ENCODE results near the gene UNC13C.

Gene UNC13C

DNA sequence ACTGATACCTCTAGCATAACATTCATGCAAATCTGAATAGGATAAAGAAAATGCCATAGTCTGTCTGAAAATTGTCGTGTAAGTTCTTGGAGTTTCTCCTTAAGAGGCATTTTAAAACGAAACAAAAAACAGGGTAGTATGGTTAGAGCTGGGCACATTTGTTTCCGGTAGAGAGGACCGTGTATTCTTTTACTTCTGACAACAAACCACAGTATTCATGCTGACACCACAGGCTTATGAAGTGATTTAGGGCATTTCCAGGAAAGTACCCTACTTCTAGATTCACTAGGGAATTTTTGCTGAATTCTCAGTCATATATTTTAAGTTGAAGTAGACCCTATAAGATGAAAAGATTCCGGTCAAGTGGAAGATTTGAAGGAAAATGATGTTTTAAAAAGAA is 541.3 kb downstream of the UNC13C start:
- no peak overlapping the region for H3K4me2 ChIP-seq (ENCODE audit: low read length)
- H3K27ac ChIP-seq (ENCODE audit: low read depth, low read length) = no peak overlapping the region
- TF ChIP-seq EZH2phosphoT487 (IDR thresholded peaks at IDR 0.05; ENCODE audit: borderline replicate concordance, low read length) = no peak
- TF ChIP-seq, protein P1, sequence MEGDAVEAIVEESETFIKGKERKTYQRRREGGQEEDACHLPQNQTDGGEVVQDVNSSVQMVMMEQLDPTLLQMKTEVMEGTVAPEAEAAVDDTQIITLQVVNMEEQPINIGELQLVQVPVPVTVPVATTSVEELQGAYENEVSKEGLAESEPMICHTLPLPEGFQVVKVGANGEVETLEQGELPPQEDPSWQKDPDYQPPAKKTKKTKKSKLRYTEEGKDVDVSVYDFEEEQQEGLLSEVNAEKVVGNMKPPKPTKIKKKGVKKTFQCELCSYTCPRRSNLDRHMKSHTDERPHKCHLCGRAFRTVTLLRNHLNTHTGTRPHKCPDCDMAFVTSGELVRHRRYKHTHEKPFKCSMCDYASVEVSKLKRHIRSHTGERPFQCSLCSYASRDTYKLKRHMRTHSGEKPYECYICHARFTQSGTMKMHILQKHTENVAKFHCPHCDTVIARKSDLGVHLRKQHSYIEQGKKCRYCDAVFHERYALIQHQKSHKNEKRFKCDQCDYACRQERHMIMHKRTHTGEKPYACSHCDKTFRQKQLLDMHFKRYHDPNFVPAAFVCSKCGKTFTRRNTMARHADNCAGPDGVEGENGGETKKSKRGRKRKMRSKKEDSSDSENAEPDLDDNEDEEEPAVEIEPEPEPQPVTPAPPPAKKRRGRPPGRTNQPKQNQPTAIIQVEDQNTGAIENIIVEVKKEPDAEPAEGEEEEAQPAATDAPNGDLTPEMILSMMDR (IDR thresholded peaks at IDR 0.05; ENCODE audit: low read depth, low read length, poor library complexity, severe bottlenecking) = no peak
- no peaks in the 10 kb centered on the region; the same call in 1 of the 2 replicates for H3K9me2 ChIP-seq (replicated peaks; ENCODE audit: control insufficient read depth, low read length)
- H3K27me3 ChIP-seq (ENCODE audit: control insufficient read depth, low read length) = no peaks in the 10 kb centered on the region
- H3K4me3 ChIP-seq (ENCODE audit: low read length) = no peak overlapping the region
- H3F3A ChIP-seq (ENCODE audit: control insufficient read depth, insufficient read depth) = no peaks in the 10 kb centered on the region
- H4K20me1 ChIP-seq (ENCODE audit: control insufficient read depth, insufficient read depth, low read depth, low read length) = no peaks in the 10 kb centered on the region
- H3K9me3 ChIP-seq (ENCODE audit: control insufficient read depth, insufficient read depth, low read length) = no peaks in the 10 kb centered on the region
- no peaks in the 10 kb centered on the region for H3K36me3 ChIP-seq (ENCODE audit: control insufficient read depth, low read length)
- H3K79me2 ChIP-seq (ENCODE audit: control insufficient read depth, low read length) = no peaks in the 10 kb centered on the region
- H3K4me1 ChIP-seq (ENCODE audit: control insufficient read depth, low read length) = no peaks in the 10 kb centered on the region

DNA sequence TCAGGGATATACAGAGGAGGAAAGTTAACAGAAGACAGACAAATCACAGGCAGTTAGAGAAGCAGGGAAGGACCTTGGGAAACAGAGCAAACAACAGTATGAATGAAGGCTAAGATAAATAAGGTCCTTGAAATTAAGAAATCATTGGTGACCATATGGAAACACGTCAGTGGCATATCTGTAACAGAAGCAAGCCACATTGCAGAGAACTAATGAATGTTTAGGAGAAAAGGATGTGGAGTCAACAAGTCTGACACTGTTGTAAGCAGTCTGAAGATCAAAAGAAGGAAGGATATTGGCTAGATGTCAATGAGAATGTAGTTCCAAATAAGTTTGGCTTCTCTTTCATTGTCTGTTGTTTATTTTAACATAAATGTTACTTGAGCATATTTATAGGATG is 542.4 kb downstream of the UNC13C start:
- Histone ChIP-seq H3K36me3 (ENCODE audit: control insufficient read depth, low read length) (no peaks in the 10 kb centered on the region), H3K79me2 (ENCODE audit: control insufficient read depth, low read length) (no peaks in the 10 kb centered on the region), H3F3A (ENCODE audit: control insufficient read depth, insufficient read depth) (no peaks in the 10 kb centered on the region), H3K4me3 (ENCODE audit: low read length) (no peak overlapping the region), H3K9me2 (replicated peaks; ENCODE audit: control insufficient read depth, low read length) (no peaks in the 10 kb centered on the region; the same call in 1 of the 2 replicates), H3K27me3 (ENCODE audit: control insufficient read depth, low read length) (no peaks in the 10 kb centered on the region), H3K9me3 (ENCODE audit: control insufficient read depth, insufficient read depth, low read length) (no peaks in the 10 kb centered on the region), H3K4me1 (ENCODE audit: control insufficient read depth, low read length) (no peaks in the 10 kb centered on the region), H3K27ac (ENCODE audit: low read depth, low read length) (no peak overlapping the region), H4K20me1 (ENCODE audit: control insufficient read depth, insufficient read depth, low read depth, low read length) (no peaks in the 10 kb centered on the region), H3K4me2 (ENCODE audit: low read length) (no peak overlapping the region)
- TF ChIP-seq EZH2phosphoT487 (IDR thresholded peaks at IDR 0.05; ENCODE audit: borderline replicate concordance, low read length) = no peak
- TF ChIP-seq, protein P1 (IDR thresholded peaks at IDR 0.05; ENCODE audit: low read depth, low read length, poor library complexity, severe bottlenecking) = no peak

DNA sequence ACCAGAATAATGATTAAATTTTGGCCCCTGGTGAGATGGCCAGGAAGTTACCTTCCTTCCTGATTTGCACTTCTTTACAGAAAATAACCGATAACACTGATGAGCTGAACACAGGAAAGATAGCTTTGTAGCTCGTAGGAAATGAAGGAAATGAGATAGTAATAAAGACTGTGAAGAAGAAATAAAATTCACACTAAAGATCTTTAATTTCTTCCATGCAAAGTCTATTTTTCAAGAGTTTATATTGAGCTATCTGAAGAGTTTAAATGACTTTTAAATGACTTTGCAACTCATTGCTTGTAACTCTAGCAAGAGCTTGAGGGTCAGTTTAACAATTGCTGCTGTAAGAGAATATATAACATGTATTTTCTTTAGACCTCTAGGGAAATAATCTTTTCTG is 543.0 kb downstream of the UNC13C start:
- no peaks in the 10 kb centered on the region for H3K79me2 ChIP-seq (ENCODE audit: control insufficient read depth, low read length)
- TF ChIP-seq, protein P1 (IDR thresholded peaks at IDR 0.05; ENCODE audit: low read depth, low read length, poor library complexity, severe bottlenecking) = no peak
- TF ChIP-seq EZH2phosphoT487 (IDR thresholded peaks at IDR 0.05; ENCODE audit: borderline replicate concordance, low read length) = no peak
- no peaks in the 10 kb centered on the region for H3K36me3 ChIP-seq (ENCODE audit: control insufficient read depth, low read length)
- H3K4me3 ChIP-seq (ENCODE audit: low read length) = no peak overlapping the region
- no peak overlapping the region for H3K4me2 ChIP-seq (ENCODE audit: low read length)
- H3K9me2 ChIP-seq (replicated peaks; ENCODE audit: control insufficient read depth, low read length) = no peaks in the 10 kb centered on the region; the same call in 1 of the 2 replicates
- no peaks in the 10 kb centered on the region for H4K20me1 ChIP-seq (ENCODE audit: control insufficient read depth, insufficient read depth, low read depth, low read length)
- no peak overlapping the region for H3K27ac ChIP-seq (ENCODE audit: low read depth, low read length)
- H3K4me1 ChIP-seq (ENCODE audit: control insufficient read depth, low read length) = no peaks in the 10 kb centered on the region
- H3K9me3 ChIP-seq (ENCODE audit: control insufficient read depth, insufficient read depth, low read length) = no peaks in the 10 kb centered on the region
- H3K27me3 ChIP-seq (ENCODE audit: control insufficient read depth, low read length) = no peaks in the 10 kb centered on the region
- H3F3A ChIP-seq (ENCODE audit: control insufficient read depth, insufficient read depth) = no peaks in the 10 kb centered on the region
